A673 (cell line): Measurements from ENCODE around the gene GALNT14.

Experiments
- CTCF ChIP-seq: fragments of 300-800, 200-600 bp; sonication (generic); conservative IDR thresholded peaks from 2 replicates; pipeline ENCODE4 v1.5.1; 2017; ENCODE audit warnings: low read depth, mild to moderate bottlenecking, antibody characterized with exemption, low read length, moderate library complexity, mixed read lengths
- EZH2 ChIP-seq: fragments of 200-600 bp; sonication (generic); IDR thresholded peaks from 2 replicates; pipeline ENCODE4 v1.6.1; 2017; ENCODE audit warnings: borderline replicate concordance, low read depth, mild to moderate bottlenecking, mixed read lengths, antibody characterized with exemption, low read length; ENCODE audit not compliant: poor library complexity, severe bottlenecking

- TF ChIP-seq CTCF: no peak
- no peak for TF ChIP-seq EZH2
Measured at GRCh38 chr2:31014516-31014915, 123.7 kb downstream of the GALNT14 start.
